H1 (cell line): Measurements from ENCODE around the gene MGAT5.

Experiments
- CEBPB ChIP-seq: IDR thresholded peaks from 2 replicates; pipeline ENCODE4 v1.6.1; 2012; ENCODE audit warnings: low read depth, low read length
- CHD2 ChIP-seq: IDR thresholded peaks from 2 replicates; pipeline ENCODE4 v1.6.1; 2012; ENCODE audit warnings: low read length, improper control_type of control experiment
- EP300 ChIP-seq, 2 experiments: IDR thresholded peaks; 1 replicate in 1 of 2; 2 replicates in 1 of 2; pipeline ENCODE4 v1.6.1; 2011 to 2012; ENCODE audit warnings: low read depth in 2 of 2, low read length in 2 of 2, mild to moderate bottlenecking in 2 of 2, borderline replicate concordance in 1 of 2, inconsistent platforms in 1 of 2, moderate library complexity in 1 of 2
- EZH2 ChIP-seq: fragments of 200-600 bp; sonication (generic); IDR thresholded peaks from 2 replicates; pipeline ENCODE4 v1.7.1; 2012; ENCODE audit warnings: low read depth, mild to moderate bottlenecking, moderate library complexity, low read length, inconsistent platforms; ENCODE audit not compliant: severe bottlenecking
- JUN ChIP-seq: IDR thresholded peaks from 2 replicates; pipeline ENCODE4 v1.6.1; 2011; ENCODE audit warnings: low read depth, mild to moderate bottlenecking, improper control_type of control experiment, low read length
- MAFK ChIP-seq: IDR thresholded peaks from 2 replicates; pipeline ENCODE4 v1.6.1; 2012; ENCODE audit warnings: low read depth, mild to moderate bottlenecking, improper control_type of control experiment, low read length
- NANOG ChIP-seq: IDR thresholded peaks from 2 replicates; pipeline ENCODE4 v1.6.1; 2011; ENCODE audit warnings: low read length, low read depth, mild to moderate bottlenecking, inconsistent platforms; ENCODE audit not compliant: insufficient read depth, poor library complexity, severe bottlenecking
- RNF2 ChIP-seq: fragments of 200-900, 300-1000 bp; sonication (generic); IDR thresholded peaks from 2 replicates; pipeline ENCODE4 v1.7.1; 2016; ENCODE audit warnings: borderline replicate concordance, low read depth, mild to moderate bottlenecking, antibody characterized with exemption, low read length; ENCODE audit not compliant: poor library complexity, severe bottlenecking; ENCODE audit errors: missing control alignments
- TCF12 ChIP-seq: IDR thresholded peaks from 2 replicates; pipeline ENCODE4 v1.6.1; 2011; ENCODE audit warnings: low read depth, mild to moderate bottlenecking, low read length
- ZNF274 ChIP-seq: IDR thresholded peaks from 2 replicates; pipeline ENCODE4 v1.7.0; 2012; ENCODE audit warnings: low read length, borderline replicate concordance; ENCODE audit errors: extremely low read depth
- TF ChIP-seq, protein P1 (sequence below), 3 experiments: IDR thresholded peaks; 1 replicate in 2 of 3; 2 replicates in 1 of 3; pipeline versions ENCODE4 v1.5.1 to v1.6.1; 2011; ENCODE audit warnings: low read length in 3 of 3, mild to moderate bottlenecking in 3 of 3, inconsistent platforms in 2 of 3, low read depth in 1 of 3, moderate library complexity in 1 of 3; ENCODE audit not compliant: insufficient read depth in 1 of 3; ENCODE audit errors: control extremely low read depth in 1 of 3
- TF ChIP-seq, protein P2 (sequence below): IDR thresholded peaks from 2 replicates; pipeline ENCODE4 v1.6.1; 2012; ENCODE audit warnings: inconsistent platforms
- TF ChIP-seq, protein P3 (sequence below): IDR thresholded peaks from 2 replicates; pipeline ENCODE4 v1.6.1; 2011; ENCODE audit warnings: low read depth, mild to moderate bottlenecking, low read length; ENCODE audit not compliant: insufficient read depth

DNA sequence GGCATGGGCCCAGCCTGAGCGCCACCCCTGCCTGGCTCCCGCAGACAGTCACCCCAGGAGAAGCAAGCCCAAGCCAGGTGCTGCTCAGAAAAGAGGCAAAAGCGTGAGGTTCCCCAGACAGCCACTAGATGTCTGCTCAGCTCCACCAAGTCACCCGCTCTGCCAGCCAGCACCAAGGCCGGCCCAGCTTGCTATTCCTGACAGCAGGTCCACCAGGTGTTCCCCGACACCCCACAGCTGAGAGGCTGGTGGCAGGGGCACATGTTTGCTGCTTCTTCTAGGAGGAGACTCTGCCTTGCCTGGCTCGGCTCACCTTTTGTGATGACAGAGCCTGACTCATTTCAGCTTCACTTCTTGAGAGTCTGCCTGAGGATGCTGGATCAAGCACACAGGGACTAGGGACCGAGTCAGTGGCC is 206.7 kb downstream of the MGAT5 start:
- TF ChIP-seq, protein P1, sequence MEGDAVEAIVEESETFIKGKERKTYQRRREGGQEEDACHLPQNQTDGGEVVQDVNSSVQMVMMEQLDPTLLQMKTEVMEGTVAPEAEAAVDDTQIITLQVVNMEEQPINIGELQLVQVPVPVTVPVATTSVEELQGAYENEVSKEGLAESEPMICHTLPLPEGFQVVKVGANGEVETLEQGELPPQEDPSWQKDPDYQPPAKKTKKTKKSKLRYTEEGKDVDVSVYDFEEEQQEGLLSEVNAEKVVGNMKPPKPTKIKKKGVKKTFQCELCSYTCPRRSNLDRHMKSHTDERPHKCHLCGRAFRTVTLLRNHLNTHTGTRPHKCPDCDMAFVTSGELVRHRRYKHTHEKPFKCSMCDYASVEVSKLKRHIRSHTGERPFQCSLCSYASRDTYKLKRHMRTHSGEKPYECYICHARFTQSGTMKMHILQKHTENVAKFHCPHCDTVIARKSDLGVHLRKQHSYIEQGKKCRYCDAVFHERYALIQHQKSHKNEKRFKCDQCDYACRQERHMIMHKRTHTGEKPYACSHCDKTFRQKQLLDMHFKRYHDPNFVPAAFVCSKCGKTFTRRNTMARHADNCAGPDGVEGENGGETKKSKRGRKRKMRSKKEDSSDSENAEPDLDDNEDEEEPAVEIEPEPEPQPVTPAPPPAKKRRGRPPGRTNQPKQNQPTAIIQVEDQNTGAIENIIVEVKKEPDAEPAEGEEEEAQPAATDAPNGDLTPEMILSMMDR (IDR thresholded peaks at IDR 0.05; ENCODE audit: control extremely low read depth in 1 of 3, insufficient read depth in 1 of 3, low read depth in 1 of 3, low read length in 3 of 3), result peak in 2 of 3 experiments; percentile 91 to 95; a peak in 3 of 4 replicates
- TF ChIP-seq JUN (no peak), EZH2 (no peak), NANOG (no peak), EP300 (IDR thresholded peaks at IDR 0.05; ENCODE audit: borderline replicate concordance in 1 of 2, low read depth in 2 of 2, low read length in 2 of 2) (no peak), ZNF274 (no peak), CHD2 (no peak), MAFK (no peak), CEBPB (no peak), RNF2 (no peak), TCF12 (0 out of 2 replicates have a peak, but pooled peaks have one; percentile 59)
- TF ChIP-seq, protein P2, sequence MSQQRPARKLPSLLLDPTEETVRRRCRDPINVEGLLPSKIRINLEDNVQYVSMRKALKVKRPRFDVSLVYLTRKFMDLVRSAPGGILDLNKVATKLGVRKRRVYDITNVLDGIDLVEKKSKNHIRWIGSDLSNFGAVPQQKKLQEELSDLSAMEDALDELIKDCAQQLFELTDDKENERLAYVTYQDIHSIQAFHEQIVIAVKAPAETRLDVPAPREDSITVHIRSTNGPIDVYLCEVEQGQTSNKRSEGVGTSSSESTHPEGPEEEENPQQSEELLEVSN, result no peak
- TF ChIP-seq, protein P3, sequence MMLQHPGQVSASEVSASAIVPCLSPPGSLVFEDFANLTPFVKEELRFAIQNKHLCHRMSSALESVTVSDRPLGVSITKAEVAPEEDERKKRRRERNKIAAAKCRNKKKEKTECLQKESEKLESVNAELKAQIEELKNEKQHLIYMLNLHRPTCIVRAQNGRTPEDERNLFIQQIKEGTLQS, result no peak
